Fibroblast of lung (primary cell): ENCODE results near the gene LDLRAD4. TPM values are rescaled to one million over a fixed set of nuclear protein-coding genes. Genes with fewer than 3 reads are reported as not detected.

Experiments
- DNase-seq, 2 donors: peaks; one replicate each; pipeline versions ENCODE4 v3.0.0 to v3.0.0-alpha.2; 2010; ENCODE audit warnings: low read depth in 2 of 2
- H2AFZ ChIP-seq: 2 replicates; pipeline ENCODE4 v1.5.1; 2012; ENCODE audit warnings: low read length, control low read depth, inconsistent platforms
- H3K27ac ChIP-seq: 2 replicates; pipeline ENCODE4 v1.5.1; 2011; ENCODE audit warnings: low read length, control low read depth; ENCODE audit not compliant: insufficient read depth
- H3K27me3 ChIP-seq: 2 replicates; pipeline ENCODE4 v1.5.1; 2011; ENCODE audit warnings: mild to moderate bottlenecking, low read length; ENCODE audit not compliant: control insufficient read depth, insufficient read depth
- H3K36me3 ChIP-seq: 2 replicates; pipeline ENCODE4 v1.5.1; 2011; ENCODE audit warnings: low read length; ENCODE audit not compliant: control insufficient read depth, insufficient read depth
- H3K4me1 ChIP-seq: 2 replicates; pipeline ENCODE4 v1.5.1; 2011; ENCODE audit warnings: low read length; ENCODE audit not compliant: control insufficient read depth, insufficient read depth; ENCODE audit errors: extremely low read depth
- H3K4me2 ChIP-seq: 2 replicates; pipeline ENCODE4 v1.5.1; 2011; ENCODE audit warnings: low read length, control low read depth; ENCODE audit not compliant: insufficient read depth; ENCODE audit errors: extremely low read depth
- H3K4me3 ChIP-seq, 4 experiments: fragments of 200-600 bp in 1 of 4; sonication (generic) in 1 of 4; replicated peaks in 1 of 4; 2 replicates each; pipeline ENCODE4 v1.5.1; 2011 to 2016; ENCODE audit warnings: low read length in 4 of 4, low read depth in 3 of 4, mild to moderate bottlenecking in 3 of 4, control low read depth in 2 of 4, inconsistent platforms in 1 of 4, mixed read lengths in 1 of 4; ENCODE audit not compliant: insufficient read depth in 1 of 4; ENCODE audit errors: control extremely low read depth in 1 of 4
- H3K79me2 ChIP-seq: 2 replicates; pipeline ENCODE4 v1.5.1; 2012; ENCODE audit warnings: mild to moderate bottlenecking, low read length, inconsistent platforms; ENCODE audit not compliant: control insufficient read depth, insufficient read depth
- H3K9ac ChIP-seq: 2 replicates; pipeline ENCODE4 v1.5.1; 2011; ENCODE audit warnings: mild to moderate bottlenecking, low read length, control low read depth; ENCODE audit not compliant: insufficient read depth
- H3K9me3 ChIP-seq: 2 replicates; pipeline ENCODE4 v1.5.1; 2012; ENCODE audit warnings: low read depth, low read length; ENCODE audit not compliant: control insufficient read depth, insufficient read depth
- H4K20me1 ChIP-seq: 2 replicates; pipeline ENCODE4 v1.5.1; 2011; ENCODE audit warnings: low read length; ENCODE audit not compliant: control insufficient read depth, insufficient read depth; ENCODE audit errors: extremely low read depth
- CTCF ChIP-seq, 2 donors: IDR thresholded peaks in 1 of 2; conservative IDR thresholded peaks in 1 of 2; 1 replicate in 1 of 2; 2 replicates in 1 of 2; pipeline ENCODE4 v1.5.1; 2011 to 2012; ENCODE audit warnings: low read length in 2 of 2, control low read depth in 1 of 2, inconsistent platforms in 1 of 2, low read depth in 1 of 2, mild to moderate bottlenecking in 1 of 2
- EZH2 ChIP-seq: IDR thresholded peaks from 2 replicates; pipeline ENCODE4 v1.5.1; 2012; ENCODE audit warnings: low read length, control low read depth, mild to moderate bottlenecking; ENCODE audit errors: missing control alignments
- polyA plus RNA-seq, 2 donors: library from polyadenylated mRNA; depleted of rRNA in 1 of 2; stranded (reverse) in 1 of 2; unstranded in 1 of 2; fragments of >200 nt; gene quantifications; 2 replicates each; pipeline ENCODE4 v1.2.1, GENCODE V29; 2011 to 2012; ENCODE audit warnings: missing spikeins in 1 of 2
- total RNA-seq: library from RNA; depleted of rRNA; stranded (reverse); fragments of >200 nt; gene quantifications from 2 replicates; pipeline ENCODE4 v1.2.1, GENCODE V29; 2014

Gene LDLRAD4
- total and polyA plus RNA-seq, 2 donors (not counting 1 experiment from before 2014, with no cell fraction given), result not detected

GRCh38 chr18:13291745-13292447 is 73.3 kb downstream of the LDLRAD4 start:
- no peak overlapping the region for H3K4me2 ChIP-seq
- no peak for TF ChIP-seq CTCF (conservative IDR thresholded peaks at IDR 0.05 in 1 of 2, IDR thresholded peaks at IDR 0.05 in 1 of 2; ENCODE audit: low read depth in 1 of 2, low read length in 2 of 2)
- no peak for TF ChIP-seq EZH2
- H3K27ac ChIP-seq, result no peak overlapping the region
- no peak overlapping the region for H2AFZ ChIP-seq
- H3K4me1 ChIP-seq, result no peaks in the 10 kb centered on the region
- H4K20me1 ChIP-seq, result no peaks in the 10 kb centered on the region
- no peaks in the 10 kb centered on the region for H3K79me2 ChIP-seq
- DNase-seq, result no peak
- no peaks in the 10 kb centered on the region for H3K27me3 ChIP-seq
- no peaks in the 10 kb centered on the region for H3K36me3 ChIP-seq
- no peak overlapping the region for H3K9ac ChIP-seq
- H3K4me3 ChIP-seq, result no peak overlapping the region
- H3K9me3 ChIP-seq, result no peaks in the 10 kb centered on the region

- Histone ChIP-seq H2AFZ (no peak overlapping the region), H3K27ac (no peak overlapping the region), H3K4me3 (no peak overlapping the region), H3K79me2 (no peaks in the 10 kb centered on the region), H3K36me3 (no peaks in the 10 kb centered on the region), H3K27me3 (no peaks in the 10 kb centered on the region), H3K4me2 (no peak overlapping the region), H3K9me3 (no peaks in the 10 kb centered on the region), H3K9ac (no peak overlapping the region), H4K20me1 (no peaks in the 10 kb centered on the region), H3K4me1 (no peaks in the 10 kb centered on the region)
- no peak for DNase-seq
- TF ChIP-seq CTCF (conservative IDR thresholded peaks at IDR 0.05 in 1 of 2, IDR thresholded peaks at IDR 0.05 in 1 of 2; ENCODE audit: low read depth in 1 of 2, low read length in 2 of 2), result no peak
- TF ChIP-seq EZH2, result no peak
Observed at GRCh38 chr18:13292736-13293135, 74.2 kb downstream of the LDLRAD4 start.

- Histone ChIP-seq H3K27ac (no peak overlapping the region), H2AFZ (no peak overlapping the region), H3K36me3 (no peaks in the 10 kb centered on the region), H4K20me1 (no peaks in the 10 kb centered on the region), H3K9ac (no peak overlapping the region), H3K79me2 (no peaks in the 10 kb centered on the region), H3K4me1 (no peaks in the 10 kb centered on the region), H3K4me3 (no peak overlapping the region), H3K4me2 (no peak overlapping the region), H3K27me3 (no peaks in the 10 kb centered on the region), H3K9me3 (no peaks in the 10 kb centered on the region)
- DNase-seq, result no peak
- TF ChIP-seq EZH2, result no peak
- TF ChIP-seq CTCF (conservative IDR thresholded peaks at IDR 0.05 in 1 of 2, IDR thresholded peaks at IDR 0.05 in 1 of 2; ENCODE audit: low read depth in 1 of 2, low read length in 2 of 2), result no peak
Observed at GRCh38 chr18:13294309-13294708, 75.7 kb downstream of the LDLRAD4 start.
